ENCODE data around the gene KHDRBS1. TPM values are rescaled to one million over a fixed set of nuclear protein-coding genes. Genes with fewer than 3 reads are reported as not detected.

Gene KHDRBS1
- total and polyA plus RNA-seq, 2 experiments from 2014 or later = 191 to 251 TPM

DNA sequence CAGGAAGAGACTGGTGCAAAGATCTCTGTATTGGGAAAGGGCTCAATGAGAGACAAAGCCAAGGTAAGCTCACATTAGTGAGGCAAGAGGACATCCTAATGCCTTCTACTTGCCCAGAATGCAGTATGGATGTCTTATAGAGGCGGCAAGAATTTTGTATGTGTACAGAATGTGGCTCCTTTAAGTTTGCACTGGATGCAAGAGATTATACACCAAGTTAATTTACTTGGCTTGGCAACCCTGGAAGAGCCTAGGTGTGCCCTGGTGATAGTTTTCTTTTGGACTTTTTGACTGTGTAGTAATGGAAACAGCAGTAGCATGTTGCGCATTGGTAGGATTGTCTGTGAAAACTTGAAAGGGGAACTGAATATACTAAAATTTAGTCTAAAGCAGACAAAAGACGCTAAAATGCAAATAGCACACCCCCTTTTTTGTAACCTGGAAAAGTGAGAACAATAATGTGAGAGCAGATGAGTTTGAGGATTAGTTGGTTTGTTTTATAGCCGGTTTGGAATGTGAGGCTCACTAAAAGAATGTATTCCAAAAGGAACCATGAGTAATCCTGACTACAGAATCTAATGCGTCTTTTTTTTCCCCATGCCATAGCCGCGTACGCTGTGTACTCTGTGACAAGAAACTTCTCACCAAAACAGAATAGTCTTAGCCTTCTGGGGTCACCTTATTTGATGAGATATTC, 18.1 kb downstream of the KHDRBS1 start:
- no peaks in the 10 kb centered on the region for H3K9me3 Mint-ChIP-seq
- H3K4me3 Mint-ChIP-seq = no peak overlapping the region
- H3K4me3 ChIP-seq = no peak overlapping the region
- H3K27me3 ChIP-seq (ENCODE audit: insufficient read depth) = no peaks in the 10 kb centered on the region
- DNase-seq (ENCODE audit: low spot score) = no peak
- no peaks in the 10 kb centered on the region for H3K4me1 ChIP-seq (ENCODE audit: insufficient read depth)
- peaks cover 71% of the 10 kb centered on the region for H3K36me3 Mint-ChIP-seq (ENCODE audit: low read depth)
- no peaks in the 10 kb centered on the region for H3K27me3 Mint-ChIP-seq (ENCODE audit: insufficient read depth, low read depth, poor library complexity)
- no peak for ATAC-seq
- peak overlapping the region; percentile 67; the same call in 1 of the 2 replicates for H3K27ac ChIP-seq (ENCODE audit: low read depth)
- TF ChIP-seq NANOG (IDR thresholded peaks at IDR 0.05; ENCODE audit: borderline replicate concordance) (no peak), JUNB (IDR thresholded peaks at IDR 0.05; ENCODE audit: unreplicated experiment) (no peak), ZNF114 (CRISPR knock-in tag; IDR thresholded peaks at IDR 0.05) (no peak), EZH2 (IDR thresholded peaks at IDR 0.05; ENCODE audit: low read depth, unreplicated experiment) (no peak)
- TF ChIP-seq, protein P1, sequence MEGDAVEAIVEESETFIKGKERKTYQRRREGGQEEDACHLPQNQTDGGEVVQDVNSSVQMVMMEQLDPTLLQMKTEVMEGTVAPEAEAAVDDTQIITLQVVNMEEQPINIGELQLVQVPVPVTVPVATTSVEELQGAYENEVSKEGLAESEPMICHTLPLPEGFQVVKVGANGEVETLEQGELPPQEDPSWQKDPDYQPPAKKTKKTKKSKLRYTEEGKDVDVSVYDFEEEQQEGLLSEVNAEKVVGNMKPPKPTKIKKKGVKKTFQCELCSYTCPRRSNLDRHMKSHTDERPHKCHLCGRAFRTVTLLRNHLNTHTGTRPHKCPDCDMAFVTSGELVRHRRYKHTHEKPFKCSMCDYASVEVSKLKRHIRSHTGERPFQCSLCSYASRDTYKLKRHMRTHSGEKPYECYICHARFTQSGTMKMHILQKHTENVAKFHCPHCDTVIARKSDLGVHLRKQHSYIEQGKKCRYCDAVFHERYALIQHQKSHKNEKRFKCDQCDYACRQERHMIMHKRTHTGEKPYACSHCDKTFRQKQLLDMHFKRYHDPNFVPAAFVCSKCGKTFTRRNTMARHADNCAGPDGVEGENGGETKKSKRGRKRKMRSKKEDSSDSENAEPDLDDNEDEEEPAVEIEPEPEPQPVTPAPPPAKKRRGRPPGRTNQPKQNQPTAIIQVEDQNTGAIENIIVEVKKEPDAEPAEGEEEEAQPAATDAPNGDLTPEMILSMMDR (conservative IDR thresholded peaks at IDR 0.05; ENCODE audit: low read depth in 2 of 2) = no peak
- TF ChIP-seq, protein P2, sequence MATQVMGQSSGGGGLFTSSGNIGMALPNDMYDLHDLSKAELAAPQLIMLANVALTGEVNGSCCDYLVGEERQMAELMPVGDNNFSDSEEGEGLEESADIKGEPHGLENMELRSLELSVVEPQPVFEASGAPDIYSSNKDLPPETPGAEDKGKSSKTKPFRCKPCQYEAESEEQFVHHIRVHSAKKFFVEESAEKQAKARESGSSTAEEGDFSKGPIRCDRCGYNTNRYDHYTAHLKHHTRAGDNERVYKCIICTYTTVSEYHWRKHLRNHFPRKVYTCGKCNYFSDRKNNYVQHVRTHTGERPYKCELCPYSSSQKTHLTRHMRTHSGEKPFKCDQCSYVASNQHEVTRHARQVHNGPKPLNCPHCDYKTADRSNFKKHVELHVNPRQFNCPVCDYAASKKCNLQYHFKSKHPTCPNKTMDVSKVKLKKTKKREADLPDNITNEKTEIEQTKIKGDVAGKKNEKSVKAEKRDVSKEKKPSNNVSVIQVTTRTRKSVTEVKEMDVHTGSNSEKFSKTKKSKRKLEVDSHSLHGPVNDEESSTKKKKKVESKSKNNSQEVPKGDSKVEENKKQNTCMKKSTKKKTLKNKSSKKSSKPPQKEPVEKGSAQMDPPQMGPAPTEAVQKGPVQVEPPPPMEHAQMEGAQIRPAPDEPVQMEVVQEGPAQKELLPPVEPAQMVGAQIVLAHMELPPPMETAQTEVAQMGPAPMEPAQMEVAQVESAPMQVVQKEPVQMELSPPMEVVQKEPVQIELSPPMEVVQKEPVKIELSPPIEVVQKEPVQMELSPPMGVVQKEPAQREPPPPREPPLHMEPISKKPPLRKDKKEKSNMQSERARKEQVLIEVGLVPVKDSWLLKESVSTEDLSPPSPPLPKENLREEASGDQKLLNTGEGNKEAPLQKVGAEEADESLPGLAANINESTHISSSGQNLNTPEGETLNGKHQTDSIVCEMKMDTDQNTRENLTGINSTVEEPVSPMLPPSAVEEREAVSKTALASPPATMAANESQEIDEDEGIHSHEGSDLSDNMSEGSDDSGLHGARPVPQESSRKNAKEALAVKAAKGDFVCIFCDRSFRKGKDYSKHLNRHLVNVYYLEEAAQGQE (IDR thresholded peaks at IDR 0.05; ENCODE audit: unreplicated experiment) = no peak
- H3K79me2 ChIP-seq (replicated peaks; ENCODE audit: insufficient read depth) = peaks cover 100% of the 10 kb centered on the region
- H3K4me1 Mint-ChIP-seq = no peaks in the 10 kb centered on the region
- H4K20me1 ChIP-seq (replicated peaks; ENCODE audit: insufficient read depth) = peaks cover 85% of the 10 kb centered on the region
- H2AFZ ChIP-seq = no peak overlapping the region
- H3K27ac Mint-ChIP-seq = no peak overlapping the region
- peaks cover 49% of the 10 kb centered on the region for H3K36me3 ChIP-seq (ENCODE audit: insufficient read depth)
- H3F3A ChIP-seq (replicated peaks; ENCODE audit: low read depth) = peaks cover 20% of the 10 kb centered on the region
- H3K4me2 ChIP-seq = no peak overlapping the region
- no peaks in the 10 kb centered on the region for H3K9me2 ChIP-seq (ENCODE audit: insufficient read depth)

DNA sequence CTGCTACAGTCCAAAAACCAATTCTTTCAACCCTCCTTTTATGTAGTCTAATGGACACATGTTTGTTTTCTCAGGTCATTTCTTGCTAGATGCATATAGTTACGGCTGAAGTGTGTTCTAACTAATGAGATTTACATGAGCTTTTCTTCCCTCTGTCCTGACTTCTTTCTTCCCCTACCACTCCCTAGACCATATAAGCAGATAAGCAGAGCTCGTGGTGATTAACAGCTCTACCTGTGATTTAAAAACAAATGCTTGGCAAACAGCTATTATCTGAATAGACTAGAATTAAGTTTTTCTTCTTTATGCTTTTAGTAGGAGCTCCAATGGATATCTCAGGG, 18.6 kb downstream of the KHDRBS1 start:
- ATAC-seq (no peak), DNase-seq (ENCODE audit: low spot score) (no peak)
- Histone ChIP-seq H3K36me3 (ENCODE audit: insufficient read depth) (peaks cover 54% of the 10 kb centered on the region), H2AFZ (no peak overlapping the region), H3K4me1 (ENCODE audit: insufficient read depth) (no peaks in the 10 kb centered on the region), H3K4me3 (no peak overlapping the region), H3F3A (replicated peaks; ENCODE audit: low read depth) (peaks cover 20% of the 10 kb centered on the region), H3K9me2 (ENCODE audit: insufficient read depth) (no peaks in the 10 kb centered on the region), H3K27me3 (ENCODE audit: insufficient read depth) (no peaks in the 10 kb centered on the region), H3K4me2 (no peak overlapping the region), H3K27ac (ENCODE audit: low read depth) (peak overlapping the region; percentile 67; the same call in 1 of the 2 replicates), H4K20me1 (replicated peaks; ENCODE audit: insufficient read depth) (peaks cover 82% of the 10 kb centered on the region), H3K79me2 (replicated peaks; ENCODE audit: insufficient read depth) (peaks cover 100% of the 10 kb centered on the region)
- Mint-ChIP-seq H3K9me3 (no peaks in the 10 kb centered on the region), H3K27me3 (ENCODE audit: insufficient read depth, low read depth, poor library complexity) (no peaks in the 10 kb centered on the region), H3K4me3 (no peak overlapping the region), H3K27ac (no peak overlapping the region), H3K36me3 (ENCODE audit: low read depth) (peaks cover 76% of the 10 kb centered on the region), H3K4me1 (no peaks in the 10 kb centered on the region)
- TF ChIP-seq CREB1 (CRISPR knock-in tag; IDR thresholded peaks at IDR 0.05; ENCODE audit: low read depth) = no peak
- TF ChIP-seq, protein P2 (IDR thresholded peaks at IDR 0.05; ENCODE audit: unreplicated experiment) = no peak

Measured in GM23338 (cell line).